Non-pigmented ciliary epithelial cell (primary cell): ENCODE measurements around the gene ATP10A.

Experiments used
- DNase-seq: peaks from one replicate; pipeline ENCODE4 v3.0.0-alpha.2; 2010; ENCODE audit warnings: low read depth

ATP10A gene

GRCh38 chr15:25824618-25825017 is 38.5 kb downstream of the ATP10A start:
- DNase-seq, result no peak

- DNase-seq, result no peak
Measured at GRCh38 chr15:25812845-25813244, 50.3 kb downstream of the ATP10A start.

GRCh38 chr15:25812073-25812472 is 51.1 kb downstream of the ATP10A start:
- DNase-seq, result no peak

- no peak for DNase-seq
Measured at GRCh38 chr15:25811481-25811906, 51.6 kb downstream of the ATP10A start.

GRCh38 chr15:25810631-25811091 is 52.5 kb downstream of the ATP10A start:
- no peak for DNase-seq

- no peak for DNase-seq
Measured at GRCh38 chr15:25810154-25810553, 53.0 kb downstream of the ATP10A start.

- DNase-seq, result no peak
Measured at GRCh38 chr15:25807063-25807462, 56.1 kb downstream of the ATP10A start.

GRCh38 chr15:25805031-25805430 is 58.1 kb downstream of the ATP10A start:
- DNase-seq, result no peak

- DNase-seq, result no peak
Measured at GRCh38 chr15:25804451-25804850, 58.7 kb downstream of the ATP10A start.

GRCh38 chr15:25803541-25803940 is 59.6 kb downstream of the ATP10A start:
- no peak for DNase-seq

GRCh38 chr15:25803036-25803435 is 60.1 kb downstream of the ATP10A start:
- DNase-seq, result no peak

- no peak for DNase-seq
Measured at GRCh38 chr15:25802285-25802830, 60.8 kb downstream of the ATP10A start.

- no peak for DNase-seq
Measured at GRCh38 chr15:25801586-25802284, 61.4 kb downstream of the ATP10A start.

- no peak for DNase-seq
Measured at GRCh38 chr15:25800761-25801515, 62.2 kb downstream of the ATP10A start.

GRCh38 chr15:25799906-25800700 is 63.0 kb downstream of the ATP10A start:
- DNase-seq, result no peak

GRCh38 chr15:25797936-25798901 is 64.9 kb downstream of the ATP10A start:
- no peak for DNase-seq

- DNase-seq, result no peak
Measured at GRCh38 chr15:25797511-25797935, 65.6 kb downstream of the ATP10A start.

GRCh38 chr15:25797035-25797434 is 66.1 kb downstream of the ATP10A start:
- no peak for DNase-seq

- DNase-seq, result no peak
Measured at GRCh38 chr15:25796395-25796794, 66.7 kb downstream of the ATP10A start.

GRCh38 chr15:25795712-25796111 is 67.4 kb downstream of the ATP10A start:
- DNase-seq, result no peak

- no peak for DNase-seq
Measured at GRCh38 chr15:25795061-25795460, 68.1 kb downstream of the ATP10A start.
